Measurements from ENCODE around the gene FAM227B.

GRCh38 chr15:49439678-49440395 is 180.8 kb downstream of the FAM227B start:
- TF ChIP-seq CTCF (IDR thresholded peaks at IDR 0.05) (no peak), POLR2A (IDR thresholded peaks at IDR 0.05) (no peak), POLR2AphosphoS5 (IDR thresholded peaks at IDR 0.05; ENCODE audit: insufficient read depth in 1 of 2, low read depth in 1 of 2) (no peak)

All from vagina (tissue), 2 donors.